GM23338 (cell line): Measurements from ENCODE around the gene GMPPA. TPM values are rescaled to one million over a fixed set of nuclear protein-coding genes. Genes with fewer than 3 reads are reported as not detected.

Experiments
- ATAC-seq: fragments of 200-7000 bp; cut with Tn5 transposase; 3 replicates; pipeline ENCODE4 v1.9.1; 2020
- DNase-seq: peaks from one replicate; pipeline ENCODE4 v3.0.0-alpha.2; 2015; ENCODE audit warnings: low spot score
- H2AFZ ChIP-seq: fragments of 200-600 bp; sonication (generic); 2 replicates; pipeline ENCODE4 v1.8.0; 2016; ENCODE audit warnings: antibody characterized with exemption, mild to moderate bottlenecking, moderate library complexity
- H3F3A ChIP-seq: fragments of 200-600 bp; sonication (generic); replicated peaks from 2 replicates; pipeline ENCODE4 v1.8.0; 2017; ENCODE audit warnings: antibody characterized with exemption, mixed run types, low read depth
- H3K27ac ChIP-seq: fragments of 200-600 bp; sonication (generic); 2 replicates; pipeline ENCODE4 v1.6.1; 2016; ENCODE audit warnings: low read depth
- H3K27me3 ChIP-seq: fragments of 200-600 bp; sonication (generic); 2 replicates; pipeline ENCODE4 v1.8.0; 2016; ENCODE audit warnings: mild to moderate bottlenecking, mixed run types, moderate library complexity; ENCODE audit not compliant: insufficient read depth
- H3K36me3 ChIP-seq: fragments of 200-600 bp; sonication (generic); 2 replicates; pipeline ENCODE4 v1.8.0; 2016; ENCODE audit warnings: mild to moderate bottlenecking; ENCODE audit not compliant: insufficient read depth
- H3K4me1 ChIP-seq: fragments of 200-600 bp; sonication (generic); 2 replicates; pipeline ENCODE4 v1.8.0; 2016; ENCODE audit warnings: mild to moderate bottlenecking, moderate library complexity; ENCODE audit not compliant: insufficient read depth
- H3K4me2 ChIP-seq: fragments of 200-600 bp; sonication (generic); 2 replicates; pipeline ENCODE4 v1.7.1; 2017; ENCODE audit warnings: mixed run types
- H3K4me3 ChIP-seq: fragments of 200-600 bp; sonication (generic); 2 replicates; pipeline ENCODE4 v1.6.1; 2016; ENCODE audit warnings: mixed run types
- H3K79me2 ChIP-seq: fragments of 200-600 bp; sonication (generic); replicated peaks from 2 replicates; pipeline ENCODE4 v1.8.0; 2017; ENCODE audit warnings: mild to moderate bottlenecking; ENCODE audit not compliant: insufficient read depth
- H3K9me2 ChIP-seq: fragments of 200-600 bp; sonication (generic); 2 replicates; pipeline ENCODE4 v1.8.0; 2017; ENCODE audit not compliant: insufficient read depth
- H4K20me1 ChIP-seq: fragments of 200-600 bp; sonication (generic); replicated peaks from 2 replicates; pipeline ENCODE4 v1.8.0; 2017; ENCODE audit warnings: mild to moderate bottlenecking; ENCODE audit not compliant: insufficient read depth
- H3K27ac Mint-ChIP-seq: 2 replicates; pipeline ENCODE4 v1.8.0; 2020; ENCODE audit warnings: inconsistent platforms, mild to moderate bottlenecking, moderate library complexity, mixed read lengths
- H3K27me3 Mint-ChIP-seq: 3 replicates; pipeline ENCODE4 v1.8.0; 2022; ENCODE audit warnings: low read depth, mild to moderate bottlenecking, moderate library complexity, mixed read lengths, inconsistent platforms; ENCODE audit not compliant: insufficient read depth, poor library complexity
- H3K36me3 Mint-ChIP-seq: 3 replicates; pipeline ENCODE4 v1.8.0; 2021; ENCODE audit warnings: low read depth, mild to moderate bottlenecking, inconsistent platforms, moderate library complexity, mixed read lengths
- H3K4me1 Mint-ChIP-seq: 3 replicates; pipeline ENCODE4 v1.8.0; 2020; ENCODE audit warnings: mild to moderate bottlenecking, inconsistent platforms, mixed read lengths
- H3K4me3 Mint-ChIP-seq: 3 replicates; pipeline ENCODE4 v1.8.0; 2021; ENCODE audit warnings: moderate library complexity, mild to moderate bottlenecking, inconsistent platforms, mixed read lengths
- H3K9me3 Mint-ChIP-seq: 3 replicates; pipeline ENCODE4 v1.8.0; 2020; ENCODE audit warnings: moderate library complexity, mild to moderate bottlenecking, inconsistent platforms, mixed read lengths
- CREB1 ChIP-seq: fragments of 250-450 bp; sonication (Bioruptor Pico); IDR thresholded peaks from 2 replicates; pipeline ENCODE4 v1.5.0; 2020; ENCODE audit warnings: low read depth, mild to moderate bottlenecking, moderate library complexity
- EZH2 ChIP-seq: fragments of 200-600 bp; sonication (generic); IDR thresholded peaks from one replicate; pipeline ENCODE4 v1.8.0; 2017; ENCODE audit warnings: antibody characterized with exemption, mild to moderate bottlenecking, low read depth; ENCODE audit not compliant: unreplicated experiment
- EZH2phosphoT487 ChIP-seq: fragments of 200-600 bp; sonication (generic); IDR thresholded peaks from one replicate; pipeline ENCODE4 v1.8.1; 2018; ENCODE audit warnings: antibody characterized with exemption; ENCODE audit not compliant: unreplicated experiment
- JUNB ChIP-seq: IDR thresholded peaks from one replicate; pipeline ENCODE4 v1.6.1; 2016; ENCODE audit warnings: antibody characterized with exemption; ENCODE audit not compliant: unreplicated experiment
- NANOG ChIP-seq: IDR thresholded peaks from 2 replicates; pipeline ENCODE4 v1.6.1; 2016; ENCODE audit warnings: antibody characterized with exemption, borderline replicate concordance
- POLR2AphosphoS5 ChIP-seq: IDR thresholded peaks from 2 replicates; pipeline ENCODE4 v1.6.1; 2016; ENCODE audit warnings: antibody characterized with exemption, low read depth
- STAT1 ChIP-seq: IDR thresholded peaks from one replicate; pipeline ENCODE4 v1.6.1; 2016; ENCODE audit warnings: antibody characterized with exemption; ENCODE audit not compliant: unreplicated experiment
- ZNF114 ChIP-seq: fragments of 250-450 bp; sonication (Bioruptor Pico); IDR thresholded peaks from 2 replicates; pipeline ENCODE4 v1.5.0; 2020; ENCODE audit warnings: mild to moderate bottlenecking, moderate library complexity
- ZNF331 ChIP-seq: fragments of 250-450 bp; sonication (Bioruptor Pico); IDR thresholded peaks from 2 replicates; pipeline ENCODE4 v1.5.0; 2020; ENCODE audit warnings: low read depth, mild to moderate bottlenecking, moderate library complexity
- polyA plus RNA-seq: library from polyadenylated mRNA; unstranded; fragments of >200 nt; fragmentation: Nextera tagmentation; extraction: Ambion mirVana; gene quantifications from 2 replicates; pipeline ENCODE4 v1.2.1, GENCODE V29; 2016
- total RNA-seq: library from RNA; depleted of rRNA; stranded (reverse); fragments of >200 nt; shearing (Covaris generic); gene quantifications from 2 replicates; pipeline ENCODE4 v1.2.3, GENCODE V29; 2014
- TF ChIP-seq, protein P1 (sequence below): IDR thresholded peaks from 2 replicates; pipeline ENCODE4 v1.6.1; 2016; ENCODE audit warnings: antibody characterized with exemption
- TF ChIP-seq, protein P2 (sequence below), 2 experiments: fragments of 200-600 bp in 1 of 2; sonication (generic) in 1 of 2; conservative IDR thresholded peaks; 2 replicates each; pipeline versions ENCODE4 v1.5.1 to v1.6.1; 2016 to 2017; ENCODE audit warnings: antibody characterized with exemption in 2 of 2, low read depth in 2 of 2, mild to moderate bottlenecking in 2 of 2, moderate library complexity in 1 of 2
- TF ChIP-seq, protein P3 (sequence below): IDR thresholded peaks from one replicate; pipeline ENCODE4 v1.6.1; 2018; ENCODE audit warnings: antibody characterized with exemption; ENCODE audit not compliant: unreplicated experiment
- TF ChIP-seq, protein P4 (sequence below): fragments of 250-450 bp; sonication (Bioruptor Pico); IDR thresholded peaks from 2 replicates; pipeline ENCODE4 v1.5.0; 2020; ENCODE audit warnings: mild to moderate bottlenecking, moderate library complexity

The GMPPA gene
- total and polyA plus RNA-seq, 2 experiments from 2014 or later, result 27.0 to 33.8 TPM

DNA sequence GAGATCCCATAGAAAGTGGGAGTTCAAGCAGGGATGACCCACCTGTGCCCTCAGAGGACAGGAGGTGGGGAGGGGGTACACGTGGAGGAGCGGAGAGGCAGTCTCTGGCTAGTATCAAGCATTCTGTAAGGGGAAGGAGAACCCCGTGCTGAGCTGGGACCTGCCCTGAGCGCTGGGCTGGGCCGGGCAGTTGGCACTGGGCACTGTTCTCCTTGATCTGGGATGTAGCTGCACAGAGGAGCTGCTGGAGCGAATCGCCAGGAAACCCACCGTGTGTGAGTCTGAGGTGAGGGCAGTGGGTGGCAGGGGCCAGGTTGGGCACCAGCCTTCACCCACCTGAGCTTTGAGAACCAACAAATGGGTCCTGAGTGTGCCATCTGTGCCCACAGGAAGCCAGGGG, 19.8 kb upstream of the GMPPA start:
- peaks cover 23% of the 10 kb centered on the region for H3K27me3 Mint-ChIP-seq
- no peak for ATAC-seq

More for the DNA sequence above, 19.8 kb upstream of the GMPPA start:
- Histone ChIP-seq H4K20me1 (no peaks in the 10 kb centered on the region), H3K4me3 (no peak overlapping the region), H3K27me3 (peaks cover 15% of the 10 kb centered on the region), H3K79me2 (no peaks in the 10 kb centered on the region), H3K36me3 (no peaks in the 10 kb centered on the region), H2AFZ (no peak overlapping the region), H3F3A (no peaks in the 10 kb centered on the region; the same call in 1 of the 2 replicates), H3K4me1 (peaks cover 20% of the 10 kb centered on the region; the same call in 1 of the 2 replicates), H3K27ac (no peak overlapping the region), H3K9me2 (no peaks in the 10 kb centered on the region), H3K4me2 (no peak overlapping the region)
- Mint-ChIP-seq H3K36me3 (peaks cover 9% of the 10 kb centered on the region; the same call in 1 of the 3 replicates), H3K27ac (no peak overlapping the region), H3K9me3 (no peaks in the 10 kb centered on the region; the same call in 2 of the 3 replicates), H3K4me3 (no peak overlapping the region), H3K4me1 (peaks cover 31% of the 10 kb centered on the region)
- TF ChIP-seq NANOG (no peak), CREB1 (no peak), ZNF114 (CRISPR knock-in tag) (no peak), JUNB (no peak), EZH2 (no peak), EZH2phosphoT487 (no peak), POLR2AphosphoS5 (no peak), STAT1 (no peak), ZNF331 (CRISPR knock-in tag) (no peak)
- TF ChIP-seq, protein P1, sequence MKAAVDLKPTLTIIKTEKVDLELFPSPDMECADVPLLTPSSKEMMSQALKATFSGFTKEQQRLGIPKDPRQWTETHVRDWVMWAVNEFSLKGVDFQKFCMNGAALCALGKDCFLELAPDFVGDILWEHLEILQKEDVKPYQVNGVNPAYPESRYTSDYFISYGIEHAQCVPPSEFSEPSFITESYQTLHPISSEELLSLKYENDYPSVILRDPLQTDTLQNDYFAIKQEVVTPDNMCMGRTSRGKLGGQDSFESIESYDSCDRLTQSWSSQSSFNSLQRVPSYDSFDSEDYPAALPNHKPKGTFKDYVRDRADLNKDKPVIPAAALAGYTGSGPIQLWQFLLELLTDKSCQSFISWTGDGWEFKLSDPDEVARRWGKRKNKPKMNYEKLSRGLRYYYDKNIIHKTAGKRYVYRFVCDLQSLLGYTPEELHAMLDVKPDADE, result no peak
- TF ChIP-seq, protein P2, sequence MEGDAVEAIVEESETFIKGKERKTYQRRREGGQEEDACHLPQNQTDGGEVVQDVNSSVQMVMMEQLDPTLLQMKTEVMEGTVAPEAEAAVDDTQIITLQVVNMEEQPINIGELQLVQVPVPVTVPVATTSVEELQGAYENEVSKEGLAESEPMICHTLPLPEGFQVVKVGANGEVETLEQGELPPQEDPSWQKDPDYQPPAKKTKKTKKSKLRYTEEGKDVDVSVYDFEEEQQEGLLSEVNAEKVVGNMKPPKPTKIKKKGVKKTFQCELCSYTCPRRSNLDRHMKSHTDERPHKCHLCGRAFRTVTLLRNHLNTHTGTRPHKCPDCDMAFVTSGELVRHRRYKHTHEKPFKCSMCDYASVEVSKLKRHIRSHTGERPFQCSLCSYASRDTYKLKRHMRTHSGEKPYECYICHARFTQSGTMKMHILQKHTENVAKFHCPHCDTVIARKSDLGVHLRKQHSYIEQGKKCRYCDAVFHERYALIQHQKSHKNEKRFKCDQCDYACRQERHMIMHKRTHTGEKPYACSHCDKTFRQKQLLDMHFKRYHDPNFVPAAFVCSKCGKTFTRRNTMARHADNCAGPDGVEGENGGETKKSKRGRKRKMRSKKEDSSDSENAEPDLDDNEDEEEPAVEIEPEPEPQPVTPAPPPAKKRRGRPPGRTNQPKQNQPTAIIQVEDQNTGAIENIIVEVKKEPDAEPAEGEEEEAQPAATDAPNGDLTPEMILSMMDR (conservative IDR thresholded peaks at IDR 0.05; ENCODE audit: low read depth in 2 of 2), result no peak
- TF ChIP-seq, protein P3, sequence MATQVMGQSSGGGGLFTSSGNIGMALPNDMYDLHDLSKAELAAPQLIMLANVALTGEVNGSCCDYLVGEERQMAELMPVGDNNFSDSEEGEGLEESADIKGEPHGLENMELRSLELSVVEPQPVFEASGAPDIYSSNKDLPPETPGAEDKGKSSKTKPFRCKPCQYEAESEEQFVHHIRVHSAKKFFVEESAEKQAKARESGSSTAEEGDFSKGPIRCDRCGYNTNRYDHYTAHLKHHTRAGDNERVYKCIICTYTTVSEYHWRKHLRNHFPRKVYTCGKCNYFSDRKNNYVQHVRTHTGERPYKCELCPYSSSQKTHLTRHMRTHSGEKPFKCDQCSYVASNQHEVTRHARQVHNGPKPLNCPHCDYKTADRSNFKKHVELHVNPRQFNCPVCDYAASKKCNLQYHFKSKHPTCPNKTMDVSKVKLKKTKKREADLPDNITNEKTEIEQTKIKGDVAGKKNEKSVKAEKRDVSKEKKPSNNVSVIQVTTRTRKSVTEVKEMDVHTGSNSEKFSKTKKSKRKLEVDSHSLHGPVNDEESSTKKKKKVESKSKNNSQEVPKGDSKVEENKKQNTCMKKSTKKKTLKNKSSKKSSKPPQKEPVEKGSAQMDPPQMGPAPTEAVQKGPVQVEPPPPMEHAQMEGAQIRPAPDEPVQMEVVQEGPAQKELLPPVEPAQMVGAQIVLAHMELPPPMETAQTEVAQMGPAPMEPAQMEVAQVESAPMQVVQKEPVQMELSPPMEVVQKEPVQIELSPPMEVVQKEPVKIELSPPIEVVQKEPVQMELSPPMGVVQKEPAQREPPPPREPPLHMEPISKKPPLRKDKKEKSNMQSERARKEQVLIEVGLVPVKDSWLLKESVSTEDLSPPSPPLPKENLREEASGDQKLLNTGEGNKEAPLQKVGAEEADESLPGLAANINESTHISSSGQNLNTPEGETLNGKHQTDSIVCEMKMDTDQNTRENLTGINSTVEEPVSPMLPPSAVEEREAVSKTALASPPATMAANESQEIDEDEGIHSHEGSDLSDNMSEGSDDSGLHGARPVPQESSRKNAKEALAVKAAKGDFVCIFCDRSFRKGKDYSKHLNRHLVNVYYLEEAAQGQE, result no peak
- TF ChIP-seq, protein P4, sequence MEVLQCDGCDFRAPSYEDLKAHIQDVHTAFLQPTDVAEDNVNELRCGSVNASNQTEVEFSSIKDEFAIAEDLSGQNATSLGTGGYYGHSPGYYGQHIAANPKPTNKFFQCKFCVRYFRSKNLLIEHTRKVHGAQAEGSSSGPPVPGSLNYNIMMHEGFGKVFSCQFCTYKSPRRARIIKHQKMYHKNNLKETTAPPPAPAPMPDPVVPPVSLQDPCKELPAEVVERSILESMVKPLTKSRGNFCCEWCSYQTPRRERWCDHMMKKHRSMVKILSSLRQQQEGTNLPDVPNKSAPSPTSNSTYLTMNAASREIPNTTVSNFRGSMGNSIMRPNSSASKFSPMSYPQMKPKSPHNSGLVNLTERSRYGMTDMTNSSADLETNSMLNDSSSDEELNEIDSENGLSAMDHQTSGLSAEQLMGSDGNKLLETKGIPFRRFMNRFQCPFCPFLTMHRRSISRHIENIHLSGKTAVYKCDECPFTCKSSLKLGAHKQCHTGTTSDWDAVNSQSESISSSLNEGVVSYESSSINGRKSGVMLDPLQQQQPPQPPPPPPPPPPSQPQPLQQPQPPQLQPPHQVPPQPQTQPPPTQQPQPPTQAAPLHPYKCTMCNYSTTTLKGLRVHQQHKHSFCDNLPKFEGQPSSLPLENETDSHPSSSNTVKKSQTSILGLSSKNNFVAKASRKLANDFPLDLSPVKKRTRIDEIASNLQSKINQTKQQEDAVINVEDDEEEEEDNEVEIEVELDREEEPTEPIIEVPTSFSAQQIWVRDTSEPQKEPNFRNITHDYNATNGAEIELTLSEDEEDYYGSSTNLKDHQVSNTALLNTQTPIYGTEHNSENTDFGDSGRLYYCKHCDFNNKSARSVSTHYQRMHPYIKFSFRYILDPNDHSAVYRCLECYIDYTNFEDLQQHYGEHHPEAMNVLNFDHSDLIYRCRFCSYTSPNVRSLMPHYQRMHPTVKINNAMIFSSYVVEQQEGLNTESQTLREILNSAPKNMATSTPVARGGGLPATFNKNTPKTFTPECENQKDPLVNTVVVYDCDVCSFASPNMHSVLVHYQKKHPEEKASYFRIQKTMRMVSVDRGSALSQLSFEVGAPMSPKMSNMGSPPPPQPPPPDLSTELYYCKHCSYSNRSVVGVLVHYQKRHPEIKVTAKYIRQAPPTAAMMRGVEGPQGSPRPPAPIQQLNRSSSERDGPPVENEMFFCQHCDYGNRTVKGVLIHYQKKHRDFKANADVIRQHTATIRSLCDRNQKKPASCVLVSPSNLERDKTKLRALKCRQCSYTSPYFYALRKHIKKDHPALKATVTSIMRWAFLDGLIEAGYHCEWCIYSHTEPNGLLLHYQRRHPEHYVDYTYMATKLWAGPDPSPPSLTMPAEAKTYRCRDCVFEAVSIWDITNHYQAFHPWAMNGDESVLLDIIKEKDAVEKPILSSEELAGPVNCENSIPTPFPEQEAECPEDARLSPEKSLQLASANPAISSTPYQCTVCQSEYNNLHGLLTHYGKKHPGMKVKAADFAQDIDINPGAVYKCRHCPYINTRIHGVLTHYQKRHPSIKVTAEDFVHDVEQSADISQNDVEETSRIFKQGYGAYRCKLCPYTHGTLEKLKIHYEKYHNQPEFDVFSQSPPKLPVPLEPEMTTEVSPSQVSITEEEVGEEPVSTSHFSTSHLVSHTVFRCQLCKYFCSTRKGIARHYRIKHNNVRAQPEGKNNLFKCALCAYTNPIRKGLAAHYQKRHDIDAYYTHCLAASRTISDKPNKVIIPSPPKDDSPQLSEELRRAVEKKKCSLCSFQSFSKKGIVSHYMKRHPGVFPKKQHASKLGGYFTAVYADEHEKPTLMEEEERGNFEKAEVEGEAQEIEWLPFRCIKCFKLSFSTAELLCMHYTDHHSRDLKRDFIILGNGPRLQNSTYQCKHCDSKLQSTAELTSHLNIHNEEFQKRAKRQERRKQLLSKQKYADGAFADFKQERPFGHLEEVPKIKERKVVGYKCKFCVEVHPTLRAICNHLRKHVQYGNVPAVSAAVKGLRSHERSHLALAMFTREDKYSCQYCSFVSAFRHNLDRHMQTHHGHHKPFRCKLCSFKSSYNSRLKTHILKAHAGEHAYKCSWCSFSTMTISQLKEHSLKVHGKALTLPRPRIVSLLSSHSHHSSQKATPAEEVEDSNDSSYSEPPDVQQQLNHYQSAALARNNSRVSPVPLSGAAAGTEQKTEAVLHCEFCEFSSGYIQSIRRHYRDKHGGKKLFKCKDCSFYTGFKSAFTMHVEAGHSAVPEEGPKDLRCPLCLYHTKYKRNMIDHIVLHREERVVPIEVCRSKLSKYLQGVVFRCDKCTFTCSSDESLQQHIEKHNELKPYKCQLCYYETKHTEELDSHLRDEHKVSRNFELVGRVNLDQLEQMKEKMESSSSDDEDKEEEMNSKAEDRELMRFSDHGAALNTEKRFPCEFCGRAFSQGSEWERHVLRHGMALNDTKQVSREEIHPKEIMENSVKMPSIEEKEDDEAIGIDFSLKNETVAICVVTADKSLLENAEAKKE (CRISPR knock-in tag), result no peak
- no peak for DNase-seq
